ENCODE measurements around the gene GUK1. TPM values are rescaled to one million over a fixed set of nuclear protein-coding genes. Genes with fewer than 3 reads are reported as not detected.

GUK1 gene
- total and polyA plus RNA-seq, 4 experiments from 2014 or later: 179 to 488 (median 283) TPM

DNA sequence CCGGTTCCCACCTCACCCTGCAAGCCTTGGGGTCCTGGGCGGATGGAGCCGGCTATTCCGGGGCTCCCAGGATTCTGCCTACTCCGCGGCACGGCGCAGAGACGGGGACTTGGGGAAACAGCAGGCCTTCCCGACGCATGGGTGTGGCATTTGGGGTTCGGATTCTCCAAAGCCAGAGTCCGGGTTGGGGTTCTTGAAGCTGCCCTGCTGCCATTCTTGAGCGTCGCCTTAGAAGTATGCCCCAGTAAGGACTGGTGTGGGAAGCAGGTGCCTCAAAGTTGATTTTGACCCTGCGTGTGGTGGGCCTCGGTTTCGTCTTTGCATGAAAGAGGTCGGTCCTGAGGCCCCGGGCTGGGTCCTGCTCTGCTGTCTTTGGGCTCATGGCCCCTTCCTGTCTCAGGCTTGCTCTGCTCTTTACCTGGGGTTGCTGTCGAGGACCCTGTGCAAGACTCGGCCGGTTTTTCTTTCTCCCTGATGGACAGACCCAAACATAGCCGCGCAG lies 696 bp downstream of the GUK1 start:
- peaks cover 14 to 51% (median 35%) of the 10 kb centered on the region in 4 donors for H3K4me1 Mint-ChIP-seq
- no peaks in the 10 kb centered on the region for H3K27me3 ChIP-seq (ENCODE audit: insufficient read depth, low read length)
- peaks cover 0 to 5% of the 10 kb centered on the region in 2 donors for H3K27me3 Mint-ChIP-seq
- intact Hi-C loops (cut with micrococcal nuclease): loop anchor here (1.0 to 2.0 kb wide), 6 partner anchors 25 to 405 kb away; partner anchors contain the start of genes ARF1, C1orf35, IBA57 and JMJD4
- peak overlapping the region; percentile 98 for H3K27ac ChIP-seq (ENCODE audit: low read depth, low read length)
- H3K36me3 Mint-ChIP-seq: peaks cover 0 to 27% of the 10 kb centered on the region in 2 donors
- H3K27ac Mint-ChIP-seq: peak overlapping the region; percentile 91 to 100 (median 100)
- no peaks in the 10 kb centered on the region for H3K9me3 Mint-ChIP-seq
- H3K36me3 ChIP-seq (ENCODE audit: insufficient read depth, low read length): peaks cover 10% of the 10 kb centered on the region
- no peaks in the 10 kb centered on the region for H3K9me3 ChIP-seq (ENCODE audit: control insufficient read depth in 1 of 2, low read length in 2 of 2)
- POLR2A ChIA-PET (ENCODE audit: partially characterized antibody): interaction anchor here (0.6 to 5.3 kb wide), 20 partner anchors 9 to 1418 kb away, joined by 3 to 127 read pairs (median 6); partner anchors contain the start of genes ABCB10, ARF1, GJC2 and IBA57
- H3K4me3 Mint-ChIP-seq: peak overlapping the region; percentile 92 to 97 (median 96)
- DNase-seq: peak in 2 of 5 donors; percentile 22 to 24
- H3K4me3 ChIP-seq (ENCODE audit: low read length in 2 of 2): peak overlapping the region; percentile 94 to 99
- H3K4me1 ChIP-seq (ENCODE audit: insufficient read depth, low read length): peaks cover 52% of the 10 kb centered on the region
- CTCF ChIA-PET (ENCODE audit: partially characterized antibody): interaction anchor here (3.3 to 7.3 kb wide), 2 partner anchors 10 to 26 kb away, joined by 13 to 50 read pairs; partner anchors contain the start of gene IBA57

DNA sequence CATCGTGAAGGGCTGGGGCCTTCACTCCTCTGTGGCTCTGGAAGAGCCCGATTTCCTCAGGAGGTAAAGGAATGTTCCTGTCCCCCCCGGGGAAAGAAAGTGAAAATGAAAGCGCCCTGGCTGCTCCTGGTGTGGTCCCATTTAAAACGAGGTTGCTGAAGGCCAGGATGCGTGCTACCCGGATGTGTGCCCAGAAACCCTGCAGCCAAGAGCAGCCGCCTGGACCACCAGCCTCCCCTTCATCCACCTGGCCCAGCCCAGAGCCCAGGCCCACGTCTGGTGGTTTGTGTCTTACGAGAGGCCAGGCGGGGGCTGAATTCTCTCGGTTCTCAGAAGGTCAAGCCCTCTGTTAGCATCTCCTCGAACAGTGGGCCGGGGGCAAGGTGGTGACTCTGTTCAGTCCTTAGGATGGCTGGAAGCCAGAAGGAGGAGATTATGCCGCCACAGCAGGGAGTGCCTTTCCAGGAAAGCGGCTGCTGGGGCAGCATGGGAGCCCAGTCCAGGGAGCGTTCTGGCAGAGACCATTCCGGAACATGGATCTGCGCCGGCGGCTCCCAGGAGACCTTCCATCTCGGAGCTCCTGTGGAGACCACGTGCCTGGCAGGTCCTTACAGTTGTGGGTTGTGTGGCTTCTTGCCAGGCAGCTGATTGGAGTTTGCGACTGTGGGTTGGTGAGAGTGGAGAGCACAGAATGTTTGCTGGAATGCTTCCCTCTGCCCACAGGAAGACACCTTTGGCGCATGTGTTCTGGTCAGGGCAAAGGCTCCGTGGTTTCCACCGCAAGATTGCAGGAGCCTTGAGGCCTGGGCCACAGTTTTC lies 1.4 kb downstream of the GUK1 start:
- Histone ChIP-seq H3K27me3 (ENCODE audit: insufficient read depth, low read length) (no peaks in the 10 kb centered on the region), H3K27ac (ENCODE audit: low read depth, low read length) (peak overlapping the region; percentile 98), H3K36me3 (ENCODE audit: insufficient read depth, low read length) (peaks cover 16% of the 10 kb centered on the region), H3K4me3 (ENCODE audit: low read length in 2 of 2) (peak overlapping the region; percentile 94 to 99), H3K9me3 (ENCODE audit: control insufficient read depth in 1 of 2, low read length in 2 of 2) (no peaks in the 10 kb centered on the region), H3K4me1 (ENCODE audit: insufficient read depth, low read length) (peaks cover 52% of the 10 kb centered on the region)
- POLR2A ChIA-PET (ENCODE audit: partially characterized antibody): interaction anchor here (1.0 to 5.3 kb wide), 10 partner anchors 8 to 323 kb away, joined by 3 to 127 read pairs (median 7); partner anchors contain the start of genes ARF1, GJC2, IBA57 and TRIM11
- peak overlapping the region; percentile 92 to 97 (median 96) for H3K4me3 Mint-ChIP-seq
- CTCF ChIA-PET (ENCODE audit: partially characterized antibody): interaction anchor here (3.3 to 7.3 kb wide), 2 partner anchors 11 to 25 kb away, joined by 13 to 50 read pairs; partner anchors contain the start of gene IBA57
- H3K27me3 Mint-ChIP-seq: no peaks in the 10 kb centered on the region
- H3K4me1 Mint-ChIP-seq: peaks cover 14 to 52% (median 35%) of the 10 kb centered on the region in 4 donors
- intact Hi-C loops (cut with micrococcal nuclease): loop anchor here (2.0 kb wide), 1 partner anchor 71 kb away; no protein-coding TSS in a partner anchor
- peaks cover 0 to 27% of the 10 kb centered on the region in 2 donors for H3K36me3 Mint-ChIP-seq
- peak in 4 of 5 donors; percentile 26 to 47 (median 32) for DNase-seq
- H3K9me3 Mint-ChIP-seq: no peaks in the 10 kb centered on the region
- peak overlapping the region; percentile 91 to 100 (median 100) for H3K27ac Mint-ChIP-seq

- Mint-ChIP-seq H3K9me3 (no peaks in the 10 kb centered on the region), H3K4me3 (peak overlapping the region; percentile 71 to 97 (median 96)), H3K4me1 (peaks cover 14 to 52% (median 35%) of the 10 kb centered on the region in 4 donors), H3K27ac (peak overlapping the region; percentile 19 to 97 (median 70)), H3K27me3 (no peaks in the 10 kb centered on the region), H3K36me3 (peaks cover 0 to 27% of the 10 kb centered on the region in 2 donors)
- Histone ChIP-seq H3K9me3 (ENCODE audit: control insufficient read depth in 1 of 2, low read length in 2 of 2) (no peaks in the 10 kb centered on the region), H3K4me3 (ENCODE audit: low read length in 2 of 2) (peak overlapping the region in 1 of 2 donors; percentile 94), H3K4me1 (ENCODE audit: insufficient read depth, low read length) (peaks cover 52% of the 10 kb centered on the region), H3K27me3 (ENCODE audit: insufficient read depth, low read length) (no peaks in the 10 kb centered on the region), H3K27ac (ENCODE audit: low read depth, low read length) (peak overlapping the region; percentile 98), H3K36me3 (ENCODE audit: insufficient read depth, low read length) (peaks cover 22% of the 10 kb centered on the region)
- ChIA-PET CTCF (ENCODE audit: partially characterized antibody) (interaction anchor here (1.3 to 7.3 kb wide), 2 partner anchors 23 to 24 kb away, joined by 6 to 50 read pairs; partner anchors contain the start of gene IBA57), POLR2A (ENCODE audit: partially characterized antibody) (interaction anchor here (0.7 to 5.3 kb wide), 4 partner anchors 9 to 60 kb away, joined by 3 to 127 read pairs (median 12); partner anchors contain the start of genes ARF1 and IBA57)
- DNase-seq: no peak
- intact Hi-C loops (cut with micrococcal nuclease): no loop called here
Measured at GRCh38 chr1:228142155-228142691, 2.1 kb downstream of the GUK1 start.

GRCh38 chr1:228142701-228143136 lies 2.6 kb downstream of the GUK1 start:
- H3K27ac ChIP-seq (ENCODE audit: low read depth, low read length): peak overlapping the region; percentile 98
- ChIA-PET CTCF (ENCODE audit: partially characterized antibody) (interaction anchor here (1.3 kb wide), 1 partner anchor 23 kb away, joined by 6 read pairs; the partner anchor contains the start of gene IBA57), POLR2A (ENCODE audit: partially characterized antibody) (interaction anchor here (0.7 to 5.3 kb wide), 4 partner anchors 9 to 24 kb away, joined by 3 to 127 read pairs (median 12); partner anchors contain the start of gene IBA57)
- H3K4me1 Mint-ChIP-seq: peaks cover 14 to 52% (median 35%) of the 10 kb centered on the region in 4 donors
- H3K36me3 Mint-ChIP-seq: peaks cover 0 to 28% of the 10 kb centered on the region in 2 donors
- peaks cover 27% of the 10 kb centered on the region for H3K36me3 ChIP-seq (ENCODE audit: insufficient read depth, low read length)
- peak overlapping the region in 1 of 2 donors; percentile 94 for H3K4me3 ChIP-seq (ENCODE audit: low read length in 2 of 2)
- peaks cover 52% of the 10 kb centered on the region for H3K4me1 ChIP-seq (ENCODE audit: insufficient read depth, low read length)
- H3K27ac Mint-ChIP-seq: peak overlapping the region; percentile 32 to 91 (median 66)
- no peak for DNase-seq
- intact Hi-C loops (cut with micrococcal nuclease): no loop called here
- H3K4me3 Mint-ChIP-seq: peak overlapping the region; percentile 54 to 97 (median 96)
- H3K9me3 Mint-ChIP-seq: no peaks in the 10 kb centered on the region
- H3K27me3 ChIP-seq (ENCODE audit: insufficient read depth, low read length): no peaks in the 10 kb centered on the region
- no peaks in the 10 kb centered on the region for H3K9me3 ChIP-seq (ENCODE audit: control insufficient read depth in 1 of 2, low read length in 2 of 2)
- no peaks in the 10 kb centered on the region for H3K27me3 Mint-ChIP-seq

DNA sequence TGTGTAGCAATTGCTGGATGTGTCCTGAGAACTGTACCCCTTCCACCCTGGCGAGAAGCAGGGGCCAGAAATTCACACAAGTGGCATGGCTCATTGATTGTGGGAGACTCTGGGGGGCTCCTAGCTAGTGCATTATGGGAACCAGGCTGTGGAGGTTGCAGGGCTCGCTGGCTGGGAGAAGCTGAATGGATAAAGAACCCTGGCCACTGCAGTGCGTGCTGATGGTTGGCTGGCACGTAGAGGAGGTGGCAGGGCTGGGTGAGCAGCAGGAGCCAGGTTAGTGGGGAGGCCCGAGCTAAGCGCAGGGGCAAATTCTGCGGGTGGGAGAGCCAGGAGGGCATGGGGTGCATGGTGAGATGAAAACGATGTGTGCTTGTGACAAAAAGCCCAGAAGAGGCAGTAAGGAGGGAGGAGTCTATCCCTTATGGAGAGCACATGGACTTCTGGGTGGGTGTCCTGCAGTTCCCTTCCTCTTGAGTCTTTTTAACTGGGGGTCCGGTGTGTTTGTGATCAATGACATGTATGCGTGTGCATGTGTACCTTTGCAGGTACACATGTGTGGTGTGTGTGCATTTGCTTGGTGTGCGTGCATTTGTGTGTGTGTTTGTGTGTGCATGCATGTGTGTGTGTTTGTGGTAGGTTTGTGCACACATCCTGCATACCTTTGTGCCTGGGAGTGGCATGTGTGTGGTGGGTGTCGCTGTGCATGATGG lies 3.6 kb downstream of the GUK1 start:
- Histone ChIP-seq H3K27me3 (ENCODE audit: insufficient read depth, low read length) (no peaks in the 10 kb centered on the region), H3K4me3 (ENCODE audit: low read length in 2 of 2) (no peak overlapping the region), H3K36me3 (ENCODE audit: insufficient read depth, low read length) (peaks cover 35% of the 10 kb centered on the region), H3K9me3 (ENCODE audit: control insufficient read depth in 1 of 2, low read length in 2 of 2) (no peaks in the 10 kb centered on the region), H3K27ac (ENCODE audit: low read depth, low read length) (no peak overlapping the region), H3K4me1 (ENCODE audit: insufficient read depth, low read length) (peaks cover 52% of the 10 kb centered on the region)
- intact Hi-C loops (cut with micrococcal nuclease): no loop called here
- H3K4me3 Mint-ChIP-seq: peak overlapping the region in 7 of 8 donors; percentile 43 to 97 (median 68)
- H3K4me1 Mint-ChIP-seq: peaks cover 14 to 52% (median 35%) of the 10 kb centered on the region in 4 donors
- DNase-seq: no peak
- peak overlapping the region; percentile 25 to 91 (median 74) for H3K27ac Mint-ChIP-seq
- H3K9me3 Mint-ChIP-seq: no peaks in the 10 kb centered on the region
- POLR2A ChIA-PET (ENCODE audit: partially characterized antibody): interaction anchor here (0.6 to 5.3 kb wide), 5 partner anchors 8 to 63 kb away, joined by 3 to 127 read pairs (median 4); partner anchors contain the start of gene IBA57
- no peaks in the 10 kb centered on the region for H3K27me3 Mint-ChIP-seq
- peaks cover 0 to 30% of the 10 kb centered on the region in 2 donors for H3K36me3 Mint-ChIP-seq
- CTCF ChIA-PET (ENCODE audit: partially characterized antibody): interaction anchor here (1.3 kb wide), 2 partner anchors 22 kb away, joined by 5 to 6 read pairs; partner anchors contain the start of gene IBA57
